ENCODE results near the gene TNFSF13B.
"Not testable (repeated sequence)": the region's sequence is repeated elsewhere in the genome, so short reads cannot be mapped to it uniquely, and the experiment has no call there.

The TNFSF13B gene, protein sequence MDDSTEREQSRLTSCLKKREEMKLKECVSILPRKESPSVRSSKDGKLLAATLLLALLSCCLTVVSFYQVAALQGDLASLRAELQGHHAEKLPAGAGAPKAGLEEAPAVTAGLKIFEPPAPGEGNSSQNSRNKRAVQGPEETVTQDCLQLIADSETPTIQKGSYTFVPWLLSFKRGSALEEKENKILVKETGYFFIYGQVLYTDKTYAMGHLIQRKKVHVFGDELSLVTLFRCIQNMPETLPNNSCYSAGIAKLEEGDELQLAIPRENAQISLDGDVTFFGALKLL
- 16.6 to 39.6 reads per million in 2 experiments for total RNA-seq

- peak; percentile 3 for DNase-seq (ENCODE audit: low read depth)
These were observed at the start of gene TNFSF13B for GRCh38 chr13:108269601-108270328. TSS of gene TNFSF13B (plus strand) at chr13:108269718. CDS start at chr13:108269896, 178 bp downstream.

GRCh38 chr13:108220041-108220440 lies 49.5 kb upstream of the TNFSF13B start:
- DNase-seq (ENCODE audit: low read depth): no peak

GRCh38 chr13:108223687-108224503 lies 45.6 kb upstream of the TNFSF13B start:
- DNase-seq (ENCODE audit: low read depth): no peak

GRCh38 chr13:108225440-108225839 lies 44.1 kb upstream of the TNFSF13B start:
- DNase-seq (ENCODE audit: low read depth): no peak

GRCh38 chr13:108226184-108226583 lies 43.3 kb upstream of the TNFSF13B start:
- no peak for DNase-seq (ENCODE audit: low read depth)

DNA sequence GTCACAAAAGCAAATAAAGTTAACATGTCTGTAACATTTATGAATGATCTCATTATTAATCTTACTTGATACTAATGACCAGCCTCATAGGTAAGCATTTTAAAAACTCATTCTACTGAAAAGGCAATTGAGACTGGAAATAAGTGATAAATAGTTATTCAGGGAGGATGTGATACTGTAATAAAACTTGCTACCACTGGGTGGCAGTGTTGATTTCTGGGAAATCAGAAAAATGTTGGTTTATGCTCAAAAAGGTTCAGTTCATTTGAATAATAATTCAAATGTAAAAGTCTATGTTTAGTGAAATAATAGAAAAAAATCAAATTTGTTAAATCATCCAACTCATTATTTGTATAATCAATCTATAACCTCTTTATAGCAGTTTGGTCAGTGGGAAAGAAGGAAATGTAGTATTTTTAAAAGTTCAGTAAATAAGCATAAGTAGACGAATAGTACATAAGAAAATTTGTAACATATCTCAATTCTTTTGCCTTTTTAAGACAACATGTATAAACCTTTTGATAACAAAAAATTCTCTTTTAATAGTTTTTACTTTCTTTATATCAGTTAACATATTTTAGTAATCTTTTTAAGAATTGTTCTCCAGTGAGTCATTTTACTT lies 41.8 kb upstream of the TNFSF13B start:
- DNase-seq (ENCODE audit: low read depth): no peak

DNA sequence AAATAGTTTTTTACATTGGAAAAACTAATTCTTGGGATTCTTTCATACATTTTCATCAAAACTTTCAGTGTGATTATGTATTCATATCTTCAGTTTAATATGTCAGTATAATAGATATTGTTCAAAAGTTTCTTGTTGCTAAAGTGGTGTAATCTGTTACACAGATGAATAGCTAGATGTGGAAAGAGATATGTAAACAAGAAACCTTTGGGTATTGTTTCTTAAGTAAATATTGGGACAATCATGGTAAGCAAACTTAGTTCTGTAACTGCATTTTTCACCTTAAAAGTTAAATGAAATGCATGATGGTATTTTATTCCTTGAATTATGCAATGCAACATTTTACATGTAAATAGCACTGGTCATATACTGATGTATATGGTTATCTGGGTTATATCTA lies 39.1 kb upstream of the TNFSF13B start:
- no peak for DNase-seq (ENCODE audit: low read depth)

GRCh38 chr13:108249150-108249549 lies 20.4 kb upstream of the TNFSF13B start:
- DNase-seq (ENCODE audit: low read depth): no peak

DNA sequence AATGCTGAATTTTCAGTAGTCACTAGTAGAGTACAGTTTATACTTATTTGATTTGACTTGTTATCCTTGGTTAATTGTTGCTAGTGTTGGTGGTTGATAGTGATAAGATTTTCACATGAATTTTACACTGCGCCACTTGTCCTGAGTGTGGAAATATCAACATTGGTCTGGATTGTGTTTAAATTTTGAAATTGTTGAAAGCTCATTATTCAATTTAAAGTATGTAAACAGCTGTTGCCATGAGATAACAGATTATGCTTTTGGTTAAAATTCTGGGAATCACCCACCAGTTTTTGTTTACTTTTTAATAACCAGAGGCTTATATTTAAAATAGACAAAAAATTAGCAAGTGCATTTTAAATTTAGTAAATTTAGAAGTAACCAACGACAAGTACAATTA lies 12.3 kb upstream of the TNFSF13B start:
- no peak for DNase-seq (ENCODE audit: low read depth)

- DNase-seq (ENCODE audit: low read depth): no peak
These were observed 5.7 kb upstream of the TNFSF13B start for GRCh38 chr13:108263621-108264355.

- DNase-seq (ENCODE audit: low read depth): no peak
These were observed 3.1 kb upstream of the TNFSF13B start for GRCh38 chr13:108266321-108266990.

- DNase-seq (ENCODE audit: low read depth): no peak
These were observed 2.2 kb upstream of the TNFSF13B start for GRCh38 chr13:108267347-108267746.

DNA sequence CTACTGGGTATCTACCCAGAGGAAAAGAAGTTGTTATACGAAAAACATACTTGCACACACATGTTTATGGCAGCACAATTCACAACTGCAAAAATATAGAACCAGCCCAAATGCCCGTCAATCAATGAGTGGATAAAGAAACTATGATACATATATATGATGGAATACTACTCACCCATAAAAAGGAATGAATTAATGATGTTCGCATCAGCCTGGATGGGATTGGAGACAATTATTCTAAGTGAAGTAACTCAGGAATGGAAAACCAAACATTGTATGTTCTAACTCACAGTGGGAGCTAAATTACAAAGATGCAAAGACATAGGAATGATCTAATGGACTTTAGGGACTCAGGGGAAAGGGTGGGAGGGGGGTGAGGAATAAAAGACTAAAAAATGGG lies 1.7 kb upstream of the TNFSF13B start:
- DNase-seq (ENCODE audit: low read depth): not testable (repeated sequence)

DNA sequence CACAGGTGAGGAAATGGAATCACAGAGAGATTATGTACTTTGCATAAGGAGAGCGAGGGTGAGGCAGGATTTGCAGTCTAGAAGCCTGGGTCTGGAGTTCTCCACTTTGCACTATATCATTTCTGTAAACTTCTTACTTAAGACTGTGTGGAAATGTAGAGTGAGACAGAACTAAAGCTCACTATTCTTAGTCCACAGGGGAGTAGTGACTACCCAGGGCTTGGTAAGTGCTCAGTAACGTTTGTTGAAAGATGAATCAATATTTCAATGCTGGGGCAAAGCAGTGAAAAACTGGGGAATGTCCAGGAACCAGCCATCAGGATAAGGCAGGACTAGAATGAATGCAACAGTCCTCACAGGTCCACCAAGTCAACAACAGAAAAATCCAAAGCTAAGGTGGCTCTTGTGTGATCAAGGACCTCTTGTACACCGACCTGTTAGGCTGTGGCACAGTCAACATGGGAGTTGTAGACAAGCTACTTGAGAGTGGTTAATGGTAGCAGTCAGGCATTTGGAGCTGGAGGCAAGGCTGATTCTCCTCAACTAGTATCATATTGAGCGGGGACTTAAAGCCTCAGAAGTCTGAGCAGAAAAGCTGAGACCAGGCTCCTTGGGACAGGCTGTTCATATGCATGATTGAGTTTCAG lies 929 bp upstream of the TNFSF13B start:
- no peak for DNase-seq (ENCODE audit: low read depth)

GRCh38 chr13:108270442-108270841 lies 924 bp downstream of the TNFSF13B start:
- DNase-seq (ENCODE audit: low read depth): no peak

GRCh38 chr13:108272333-108272732 lies 2.8 kb downstream of the TNFSF13B start:
- no peak for DNase-seq (ENCODE audit: low read depth)

DNA sequence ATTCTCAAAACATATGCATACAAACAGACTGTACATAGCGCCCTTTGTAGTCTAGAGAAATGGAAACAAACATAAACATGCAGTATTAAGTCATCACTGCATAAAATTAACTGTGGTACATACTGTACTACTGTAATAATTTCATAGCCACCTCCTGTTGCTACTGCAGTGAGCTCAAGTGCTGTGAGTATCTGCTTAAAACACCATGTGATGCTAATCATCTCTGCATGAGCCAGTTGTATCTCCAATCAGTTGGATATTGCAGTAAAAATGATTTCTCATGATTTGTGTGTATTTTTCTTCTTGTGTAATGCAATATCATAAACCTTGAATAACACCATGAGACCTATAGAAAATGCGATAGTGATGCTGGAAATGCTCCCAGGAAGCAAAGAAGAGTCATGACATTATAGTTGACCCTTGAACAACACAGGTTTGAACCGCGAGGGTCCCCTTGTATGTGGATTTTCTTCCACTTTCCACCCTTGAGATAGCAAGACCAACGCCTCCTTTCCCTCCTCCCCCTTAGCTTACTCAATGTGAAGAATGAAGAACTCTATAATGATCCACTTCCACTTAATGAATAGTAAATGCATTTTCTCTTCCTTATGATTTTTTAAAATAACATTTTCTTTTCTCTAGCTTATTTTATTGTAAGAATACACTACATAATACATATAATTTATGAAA lies 4.1 kb downstream of the TNFSF13B start:
- DNase-seq (ENCODE audit: low read depth): no peak

DNA sequence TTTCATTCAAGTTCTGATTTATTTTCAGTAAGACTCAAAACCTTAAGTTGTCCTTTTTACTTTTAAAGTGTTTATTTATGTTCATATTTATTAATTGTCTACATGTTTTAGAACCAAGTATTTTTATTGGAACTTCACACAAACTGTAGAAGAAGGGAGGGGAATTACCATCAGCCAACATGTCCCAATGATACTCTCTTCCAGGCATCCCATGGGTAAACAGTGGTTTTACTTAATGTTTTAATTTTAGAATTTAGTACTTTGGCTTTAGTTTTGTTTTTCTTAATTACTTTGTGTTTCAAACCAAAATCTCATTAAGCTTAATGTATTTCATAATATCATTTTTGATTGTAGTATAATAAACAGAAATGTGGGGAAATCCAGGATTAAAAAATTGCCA lies 5.2 kb downstream of the TNFSF13B start:
- DNase-seq (ENCODE audit: low read depth): no peak

- DNase-seq (ENCODE audit: low read depth): no peak
These were observed 6.5 kb downstream of the TNFSF13B start for GRCh38 chr13:108276060-108276459.

DNA sequence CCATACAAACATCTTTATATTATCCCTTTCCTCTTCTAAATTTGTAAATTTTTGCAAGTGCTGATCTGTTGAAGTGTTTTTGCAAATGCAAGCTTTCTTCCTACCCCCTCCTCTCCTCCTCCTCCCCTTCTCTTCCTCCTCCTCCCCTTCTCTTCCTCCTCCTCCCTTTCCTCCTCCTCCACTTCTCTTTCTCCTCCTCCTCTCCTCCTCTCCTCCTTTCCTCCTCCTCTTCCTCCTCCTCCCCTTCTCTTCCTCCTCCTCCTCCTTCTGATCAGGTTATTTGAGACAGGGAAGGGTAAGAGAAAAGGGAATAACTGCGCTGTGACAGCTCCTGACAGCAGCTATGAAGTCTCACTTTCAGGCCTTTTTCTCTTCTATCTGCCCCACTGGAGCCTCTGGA lies 8.9 kb downstream of the TNFSF13B start:
- DNase-seq (ENCODE audit: low read depth): no peak
